NK-92 treated with Interleukin-12 subunit alpha and Interleukin-12 subunit beta, amount 100 ng/mL, for 24 hours (cell line): ENCODE data around the gene NPAT.
"Not testable (repeated sequence)": the region's sequence is repeated elsewhere in the genome, so short reads cannot be mapped to it uniquely, and the experiment has no call there.

ENCODE experiments used
- DNase-seq: peaks from one replicate; lab custom pipeline; 2025; lab: John Stamatoyannopoulos, UW

Gene NPAT

DNA sequence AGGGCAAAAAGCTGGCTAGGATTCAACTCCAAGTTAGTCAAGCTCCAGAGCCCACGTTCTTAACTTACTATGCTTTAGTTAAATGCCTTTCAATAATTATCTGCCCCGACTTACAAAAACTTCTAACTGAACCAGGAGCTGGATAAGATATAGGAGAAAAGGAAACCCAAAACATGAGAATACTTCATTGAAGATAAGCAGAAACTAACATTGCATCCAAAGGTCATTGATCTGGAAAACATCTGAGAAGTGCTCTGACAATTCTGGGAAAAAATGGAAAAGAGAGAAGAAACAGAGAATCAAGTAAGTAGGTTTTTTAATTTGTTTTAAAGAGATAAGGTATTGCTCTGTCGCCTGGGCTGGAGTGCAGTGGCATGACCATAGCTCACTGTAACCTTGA, 73.9 kb downstream of the NPAT start:
- DNase-seq = no peak

DNA sequence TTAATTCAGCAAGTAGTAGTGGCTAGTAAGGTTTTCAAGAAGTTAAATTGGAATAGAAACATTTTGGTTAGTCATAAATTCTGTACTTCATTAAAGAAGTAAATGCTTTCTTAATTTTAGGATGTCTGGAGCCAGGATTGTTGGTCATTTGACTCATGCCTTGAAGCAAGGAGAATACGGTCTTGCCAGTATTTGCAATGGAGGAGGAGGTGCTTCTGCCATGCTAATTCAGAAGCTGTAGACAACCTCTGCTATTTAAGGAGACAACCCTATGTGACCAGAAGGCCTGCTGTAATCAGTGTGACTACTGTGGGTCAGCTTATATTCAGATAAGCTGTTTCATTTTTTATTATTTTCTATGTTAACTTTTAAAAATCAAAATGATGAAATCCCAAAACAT, 75.3 kb downstream of the NPAT start:
- no peak for DNase-seq

DNA sequence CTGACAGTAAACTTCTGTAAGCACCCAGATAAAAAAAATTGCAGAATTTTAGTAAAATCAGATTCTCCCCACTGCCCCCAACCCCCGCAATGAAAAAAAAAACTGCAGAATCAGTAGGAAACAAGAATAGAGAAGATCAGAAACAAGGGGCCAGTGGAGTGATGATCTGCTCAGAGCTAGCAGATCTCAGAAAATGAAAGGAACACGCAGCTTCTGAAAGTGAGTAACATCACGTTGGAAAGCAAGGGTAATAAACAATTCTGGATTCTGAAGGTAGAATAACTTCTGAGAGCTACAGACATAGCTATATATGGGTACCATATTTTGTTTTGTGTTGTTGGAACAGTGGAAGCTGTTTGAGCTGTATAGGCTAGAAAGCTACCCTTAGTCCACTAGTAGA, 77.8 kb downstream of the NPAT start:
- no peak for DNase-seq

DNA sequence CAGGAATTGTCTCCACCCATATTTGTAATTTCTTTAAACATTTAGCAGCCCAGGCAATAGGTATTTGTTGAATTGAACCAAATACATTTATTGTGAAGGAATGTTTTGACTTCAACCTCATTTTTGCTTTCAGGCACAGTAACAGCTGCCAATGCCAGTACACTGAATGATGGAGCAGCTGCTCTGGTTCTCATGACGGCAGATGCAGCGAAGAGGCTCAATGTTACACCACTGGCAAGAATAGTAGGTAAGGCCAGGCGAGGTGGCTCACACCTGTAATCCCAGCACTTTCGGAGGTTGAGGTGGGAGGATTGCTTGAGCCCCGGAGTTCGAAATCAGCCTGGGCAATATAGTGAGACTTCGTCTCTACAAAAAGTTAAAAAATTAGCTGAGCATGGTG, 80.1 kb downstream of the NPAT start:
- no peak for DNase-seq

DNA sequence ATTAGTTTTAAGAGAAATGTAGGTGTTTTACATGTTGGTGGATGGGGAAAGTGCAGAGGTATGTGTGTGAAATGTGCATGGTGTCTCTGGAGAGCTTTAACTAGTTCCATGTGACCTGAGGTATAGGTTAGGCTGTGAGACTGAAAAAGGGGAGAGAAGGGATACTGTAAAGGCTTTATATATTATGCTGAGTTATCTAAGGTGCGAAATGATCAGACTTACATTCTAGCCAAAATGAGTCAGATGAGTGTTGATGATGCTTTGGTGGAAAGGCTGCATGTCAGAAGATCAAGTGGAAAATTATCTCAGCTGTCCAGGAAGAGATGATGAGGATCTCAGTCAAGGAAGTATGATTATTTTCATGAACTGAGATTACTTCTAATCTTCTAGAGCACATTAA, 85.2 kb downstream of the NPAT start:
- DNase-seq = no peak

DNA sequence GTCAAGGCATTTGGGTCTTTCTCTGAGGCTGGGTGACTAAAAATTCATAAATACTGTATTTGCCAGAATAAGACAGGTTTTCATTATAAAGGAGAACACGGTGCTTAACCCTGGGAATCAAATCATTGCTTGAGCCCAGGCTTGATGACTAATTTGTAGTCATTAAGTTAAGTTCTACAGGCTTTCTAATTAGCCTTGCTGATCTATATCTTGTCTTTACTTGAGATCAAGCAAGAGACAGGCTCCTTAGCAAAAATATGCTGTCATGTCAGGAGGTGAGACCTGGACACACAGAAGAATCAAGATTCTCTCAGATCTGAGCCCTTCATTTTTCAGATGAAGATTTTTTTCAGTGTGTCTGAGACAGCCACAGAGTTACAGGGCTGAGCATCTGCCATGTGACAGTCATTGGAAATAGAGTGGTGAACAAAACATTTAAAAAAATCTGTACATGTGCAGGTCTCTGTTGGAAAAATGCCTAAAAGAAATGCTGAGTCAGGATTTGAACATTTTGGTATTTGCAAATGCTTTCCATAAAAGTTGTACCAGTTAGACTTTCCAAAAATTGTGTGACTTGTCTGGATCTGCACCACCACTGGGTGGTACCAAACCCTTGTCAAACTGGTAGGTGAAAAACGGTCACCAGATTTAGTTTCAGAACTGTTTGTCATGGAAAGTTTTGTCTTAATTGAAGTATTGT, 86.4 kb downstream of the NPAT start:
- DNase-seq = no peak

DNA sequence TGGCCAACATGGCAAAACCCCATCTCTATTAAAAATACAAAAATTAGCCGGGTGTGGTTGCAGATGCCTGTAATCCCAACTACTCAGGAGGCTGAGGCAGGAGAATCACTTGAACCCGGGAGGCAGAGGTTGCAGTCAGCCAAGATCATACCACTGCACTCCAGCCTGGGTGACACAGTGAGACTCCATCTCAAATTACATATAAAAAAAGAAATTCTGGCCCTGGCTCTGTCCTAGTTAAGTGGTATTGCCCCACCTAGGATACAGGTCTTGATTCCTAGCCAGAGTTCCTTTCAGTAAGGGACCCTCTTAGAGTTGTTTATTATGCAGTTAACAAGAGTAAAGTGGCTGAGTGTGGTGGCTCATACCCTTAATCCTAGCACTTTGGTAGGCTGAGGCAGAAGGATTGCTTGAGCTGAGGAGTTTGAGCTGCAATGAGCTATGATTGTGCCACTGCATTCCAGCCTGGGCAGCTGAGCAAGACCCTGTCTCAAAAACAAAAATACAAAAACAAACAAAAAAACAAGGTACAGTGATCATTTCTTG, 89.4 kb downstream of the NPAT start:
- DNase-seq = not testable (repeated sequence)

DNA sequence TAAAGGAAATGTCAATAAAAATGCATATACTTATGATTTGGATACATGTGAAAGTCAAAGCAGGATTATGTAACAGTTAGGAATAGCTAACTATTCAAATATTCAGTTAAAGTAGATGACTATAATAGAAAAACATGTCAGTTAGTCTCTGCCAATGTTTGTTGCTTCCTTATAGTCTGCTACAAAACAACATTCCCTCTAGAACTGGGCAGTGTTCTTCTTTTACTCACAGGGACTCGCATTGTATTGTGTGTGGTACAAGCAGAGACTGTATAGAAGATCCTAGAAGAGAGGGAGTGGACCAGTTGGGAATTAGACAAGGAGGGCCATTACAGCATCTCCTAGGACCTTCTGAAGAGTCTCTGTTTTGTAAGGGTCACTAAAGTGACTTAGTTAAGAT, 90.4 kb downstream of the NPAT start:
- DNase-seq = no peak

DNA sequence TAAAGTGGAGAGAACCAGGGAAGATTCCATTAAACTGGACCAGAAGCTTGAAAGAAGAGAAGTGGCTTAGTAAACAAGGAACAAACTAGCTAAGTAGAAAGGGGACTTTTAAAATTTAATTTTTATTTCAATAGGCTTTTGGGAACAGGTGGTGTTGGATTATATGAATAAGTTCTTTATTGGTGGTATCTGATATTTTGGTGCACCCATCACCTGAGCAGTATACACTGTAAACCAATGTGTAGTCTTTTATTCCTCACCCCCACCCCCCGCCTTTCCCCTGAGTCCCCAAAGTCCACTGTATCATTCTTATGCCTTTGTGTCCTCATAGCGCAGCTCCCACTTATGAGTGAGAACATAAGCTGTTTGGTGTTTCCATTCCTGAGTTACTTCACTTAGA, 93.7 kb downstream of the NPAT start:
- DNase-seq = no peak

DNA sequence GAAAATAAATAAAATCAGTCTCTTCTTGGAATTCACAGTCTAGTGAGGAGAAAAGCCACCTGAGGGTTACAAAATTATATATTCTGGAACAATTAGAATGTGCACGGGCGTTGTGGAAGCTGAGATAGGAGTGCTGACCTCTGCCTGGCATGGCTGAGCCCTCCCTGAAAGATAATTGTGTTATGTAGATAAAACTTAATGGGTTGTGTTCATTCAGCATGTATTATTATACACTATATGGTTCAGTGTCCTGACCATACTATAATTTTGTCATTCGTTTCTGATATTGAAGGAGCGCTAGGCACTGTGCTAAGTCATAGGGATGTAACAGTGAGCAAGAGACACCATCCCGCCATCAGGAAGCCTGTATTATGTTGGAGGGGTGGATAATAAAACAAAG, 97.3 kb downstream of the NPAT start:
- DNase-seq = no peak

DNA sequence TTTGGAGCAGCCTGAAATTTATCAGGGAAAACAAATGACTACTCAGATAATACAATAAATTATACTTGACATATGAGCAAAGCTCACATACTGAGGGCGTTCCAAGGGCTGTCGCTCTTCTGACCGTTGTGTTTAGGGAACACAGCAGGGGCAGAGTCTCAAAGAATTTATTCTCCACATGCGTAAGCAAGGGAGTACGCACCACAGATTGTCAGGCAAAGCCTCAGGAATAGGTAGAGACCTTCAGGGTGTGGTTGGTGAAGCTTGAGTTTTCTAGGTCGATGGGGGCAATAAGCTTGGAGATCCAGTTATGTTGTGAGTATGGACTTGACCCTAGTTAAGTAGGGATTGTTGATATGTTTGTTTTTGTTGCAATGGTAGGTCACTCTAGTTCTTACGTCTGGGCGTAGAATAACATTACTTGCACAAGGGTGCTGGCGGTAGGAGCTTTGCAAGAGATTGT, 100.2 kb downstream of the NPAT start:
- no peak for DNase-seq

DNA sequence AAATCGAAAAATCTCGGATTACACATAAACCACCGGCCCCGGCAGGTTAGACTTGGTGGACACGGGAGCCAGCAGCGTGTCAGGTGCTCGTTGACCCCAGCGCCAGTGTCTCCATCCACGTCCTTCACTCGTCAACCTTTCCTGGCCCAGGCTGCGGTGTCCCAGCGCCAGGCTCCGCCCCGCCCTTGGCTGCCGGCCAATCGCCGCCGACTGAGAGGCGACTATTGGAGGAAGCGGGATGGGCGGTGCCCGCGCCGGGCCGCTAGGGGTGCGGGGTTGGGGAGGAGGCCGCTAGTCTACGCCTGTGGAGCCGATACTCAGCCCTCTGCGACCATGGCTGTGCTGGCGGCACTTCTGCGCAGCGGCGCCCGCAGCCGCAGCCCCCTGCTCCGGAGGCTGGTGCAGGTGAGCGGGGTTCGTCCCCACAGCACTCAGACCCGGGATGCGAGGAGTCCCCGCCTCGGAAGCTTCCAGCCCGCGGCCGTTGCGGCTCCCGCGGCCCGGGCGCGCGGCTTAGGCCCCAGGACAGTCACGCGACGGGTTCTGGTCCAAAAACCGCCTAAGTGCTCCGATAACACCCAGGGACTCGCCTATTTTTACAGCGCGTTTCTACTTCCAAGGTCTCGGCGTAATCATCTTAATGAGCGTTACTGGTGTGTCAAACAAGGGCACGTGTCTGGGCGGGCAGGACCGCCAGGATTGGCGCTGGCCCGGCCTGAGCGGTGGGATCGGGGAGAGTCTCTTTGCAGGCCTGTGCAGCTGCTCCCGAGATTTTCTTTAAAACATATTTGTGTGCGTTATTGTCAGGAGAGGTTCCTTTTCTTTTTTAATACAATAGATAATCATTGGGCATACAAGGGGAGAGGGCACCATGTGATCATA, 100.9 kb downstream of the NPAT start, which contains the start of gene ACAT1:
Gene ACAT1 (plus strand): TSS at position 294 of the 882 bp plus-strand sequence. CDS start 40 bp downstream, at position 334.
- peak; percentile 93 for DNase-seq

DNA sequence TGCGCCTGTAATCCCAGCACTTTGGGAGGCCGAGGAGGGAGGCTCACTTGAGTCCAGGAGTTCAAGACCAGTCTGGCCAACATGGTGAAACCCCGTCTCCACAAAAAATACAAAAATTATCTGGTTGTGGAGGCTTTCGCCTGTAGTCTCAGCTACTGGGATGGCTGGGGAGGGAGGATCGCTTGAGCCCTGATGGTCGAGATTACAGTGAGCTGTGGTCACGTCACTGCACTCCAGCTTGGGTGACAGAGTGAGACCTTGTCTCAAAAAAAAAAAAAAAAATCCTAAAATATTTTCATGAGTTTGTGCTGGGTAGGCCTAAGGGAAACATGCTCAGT, 101.5 kb downstream of the NPAT start:
- not testable (repeated sequence) for DNase-seq

DNA sequence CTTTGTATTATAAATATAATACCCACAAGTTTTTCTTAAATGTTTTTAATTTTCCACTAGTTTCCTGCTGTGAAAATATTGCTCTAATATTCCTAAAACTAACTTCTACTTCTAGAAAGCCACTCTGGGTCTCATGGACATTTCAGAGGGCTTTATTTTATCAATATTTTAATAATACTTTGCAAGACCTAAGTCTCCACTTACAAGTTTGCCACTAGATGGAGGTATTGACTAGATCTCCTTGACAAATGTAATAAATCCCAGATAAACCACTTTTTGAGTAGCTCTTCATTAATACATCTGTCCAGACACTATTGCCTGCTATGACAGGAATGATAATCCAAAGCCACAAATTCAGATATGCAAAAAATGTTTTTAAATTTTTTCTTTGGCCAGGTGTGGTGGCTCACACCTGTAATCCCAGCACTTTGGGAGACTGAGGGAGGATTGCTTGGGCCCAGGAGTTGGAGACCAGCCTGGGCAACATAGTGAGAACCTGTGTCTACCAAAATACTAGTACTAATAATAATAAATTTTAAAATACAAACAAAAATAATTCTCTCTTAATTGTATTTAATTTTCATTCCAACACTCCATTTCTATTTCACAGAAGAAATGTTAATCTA, 104.6 kb downstream of the NPAT start:
- no peak for DNase-seq

DNA sequence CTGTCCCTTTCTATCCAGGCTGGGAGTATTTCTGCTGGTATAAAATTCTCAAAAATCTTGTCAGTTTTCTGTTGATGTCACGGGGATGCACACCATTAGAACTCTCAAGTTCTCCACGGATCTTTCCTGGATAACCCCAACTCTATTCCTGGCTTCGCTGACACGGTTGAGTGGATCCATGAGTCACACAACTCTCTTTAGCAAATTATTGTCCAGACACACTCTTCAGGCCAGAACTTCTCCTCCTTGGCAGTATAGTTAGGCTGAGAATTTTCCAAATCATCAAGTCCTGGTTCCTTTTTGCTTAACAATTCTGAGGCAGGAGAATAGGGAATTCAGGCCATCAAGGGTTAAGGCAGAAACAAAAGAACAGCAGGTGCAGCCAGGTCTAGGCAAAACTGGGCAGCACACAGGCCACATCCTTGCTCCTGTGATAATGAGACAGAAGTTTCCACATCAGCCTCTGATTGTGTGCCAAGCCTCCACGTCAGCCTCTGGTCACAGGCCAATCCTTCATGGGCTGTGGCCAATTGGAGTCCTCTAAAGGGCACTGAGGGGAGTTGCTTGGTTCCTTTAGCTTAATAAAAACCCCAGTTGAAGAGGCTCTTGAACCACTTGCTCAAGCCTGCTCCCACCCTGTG, 106.8 kb downstream of the NPAT start:
- no peak for DNase-seq

DNA sequence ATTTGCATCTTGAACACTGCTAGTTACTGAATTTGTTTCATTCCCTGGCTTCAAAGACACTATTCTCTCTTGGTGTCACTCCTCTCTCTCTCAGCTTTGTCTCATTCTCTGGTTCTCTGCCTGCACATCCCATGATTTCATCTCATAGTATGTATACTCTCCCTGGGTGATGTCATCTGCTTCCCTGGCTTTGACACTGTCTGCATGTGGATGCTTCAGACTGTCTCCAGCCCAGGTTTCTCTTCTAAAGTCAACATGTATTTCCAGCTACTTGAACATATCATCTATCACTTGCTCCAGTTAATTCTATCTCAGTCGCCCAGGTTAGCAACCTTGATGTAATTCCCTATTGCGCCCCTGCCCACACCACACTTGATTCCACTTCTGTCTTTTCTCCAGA, 110.4 kb downstream of the NPAT start:
- DNase-seq = no peak

DNA sequence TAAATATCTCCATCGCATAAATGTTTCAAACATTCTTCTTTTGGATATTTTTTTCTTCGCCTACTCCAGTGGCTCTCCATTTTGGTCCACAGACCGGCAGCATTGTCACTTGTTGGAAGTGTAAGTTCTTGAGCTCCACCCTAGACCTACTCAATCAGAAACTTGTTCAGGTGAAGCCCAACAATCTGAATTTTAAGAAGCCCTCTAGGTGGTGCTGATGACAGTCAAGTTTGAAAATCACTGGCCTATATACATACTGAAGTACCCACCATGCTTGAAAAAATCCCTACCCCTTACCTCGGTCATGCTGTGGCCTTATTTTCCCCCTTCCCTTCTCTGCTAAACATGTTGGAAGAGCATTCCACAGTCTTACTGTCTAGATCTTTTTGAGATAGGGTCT, 111.3 kb downstream of the NPAT start:
- DNase-seq = no peak
